Measurements from ENCODE around the gene CST6. TPM values are rescaled to one million over a fixed set of nuclear protein-coding genes. Genes with fewer than 3 reads are reported as not detected.

Gene CST6
- total and polyA plus RNA-seq, 8 donors, result 0.50 to 47.8 (median 6.6) TPM; not detected in 5

DNA sequence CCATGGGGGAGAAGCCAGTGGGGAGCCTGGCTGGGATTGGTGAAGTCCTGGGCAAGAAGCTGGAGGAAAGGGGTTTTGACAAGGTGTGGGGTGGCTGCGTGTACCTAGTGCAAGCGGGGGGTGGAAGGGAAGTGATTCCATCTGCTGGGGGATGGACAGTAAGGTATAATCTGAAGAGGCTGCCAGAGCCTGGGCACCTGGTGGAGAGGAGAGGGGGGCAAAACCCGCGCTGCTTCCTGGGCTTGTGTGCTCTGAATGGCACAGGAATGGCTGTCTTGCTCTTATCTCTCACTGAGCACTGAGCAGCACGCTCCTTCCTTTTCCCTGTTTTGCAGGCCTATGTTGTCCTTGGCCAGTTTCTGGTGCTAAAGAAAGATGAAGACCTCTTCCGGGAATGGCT lies 8.5 kb upstream of the CST6 start:
- Histone ChIP-seq H3K27me3 (no peaks in the 10 kb centered on the region), H3K9me3 (no peaks in the 10 kb centered on the region), H3K4me3 (peak overlapping the region; percentile 84 to 99 (median 94)), H3K4me1 (peaks cover 14 to 41% (median 35%) of the 10 kb centered on the region in 4 donors), H3K27ac (peak overlapping the region; percentile 93 to 96 (median 94)), H3K36me3 (peaks cover 32 to 47% (median 41%) of the 10 kb centered on the region in 4 donors)
- TF ChIP-seq POLR2AphosphoS5 (IDR thresholded peaks at IDR 0.05), result no peak
- no peak for TF ChIP-seq POLR2A (IDR thresholded peaks at IDR 0.05)
- no peak for TF ChIP-seq EP300 (IDR thresholded peaks at IDR 0.05)
- TF ChIP-seq CTCF (IDR thresholded peaks at IDR 0.05), result no peak
- WGBS, 5 donors, result 47 to 79% (median 65%) methylated on average over 6 of the region's 6 CpGs
- intact Hi-C loops (cut with DNase I; ENCODE audit: low total_unique reads), result no loop called here
- no peak for DNase-seq

GRCh38 chr11:66004186-66004585 lies 7.6 kb upstream of the CST6 start:
- TF ChIP-seq POLR2AphosphoS5 (IDR thresholded peaks at IDR 0.05) (no peak), EP300 (IDR thresholded peaks at IDR 0.05) (no peak), POLR2A (IDR thresholded peaks at IDR 0.05) (no peak), CTCF (IDR thresholded peaks at IDR 0.05) (no peak)
- intact Hi-C loops (cut with DNase I; ENCODE audit: low total_unique reads), result no loop called here
- no peak for DNase-seq

DNA sequence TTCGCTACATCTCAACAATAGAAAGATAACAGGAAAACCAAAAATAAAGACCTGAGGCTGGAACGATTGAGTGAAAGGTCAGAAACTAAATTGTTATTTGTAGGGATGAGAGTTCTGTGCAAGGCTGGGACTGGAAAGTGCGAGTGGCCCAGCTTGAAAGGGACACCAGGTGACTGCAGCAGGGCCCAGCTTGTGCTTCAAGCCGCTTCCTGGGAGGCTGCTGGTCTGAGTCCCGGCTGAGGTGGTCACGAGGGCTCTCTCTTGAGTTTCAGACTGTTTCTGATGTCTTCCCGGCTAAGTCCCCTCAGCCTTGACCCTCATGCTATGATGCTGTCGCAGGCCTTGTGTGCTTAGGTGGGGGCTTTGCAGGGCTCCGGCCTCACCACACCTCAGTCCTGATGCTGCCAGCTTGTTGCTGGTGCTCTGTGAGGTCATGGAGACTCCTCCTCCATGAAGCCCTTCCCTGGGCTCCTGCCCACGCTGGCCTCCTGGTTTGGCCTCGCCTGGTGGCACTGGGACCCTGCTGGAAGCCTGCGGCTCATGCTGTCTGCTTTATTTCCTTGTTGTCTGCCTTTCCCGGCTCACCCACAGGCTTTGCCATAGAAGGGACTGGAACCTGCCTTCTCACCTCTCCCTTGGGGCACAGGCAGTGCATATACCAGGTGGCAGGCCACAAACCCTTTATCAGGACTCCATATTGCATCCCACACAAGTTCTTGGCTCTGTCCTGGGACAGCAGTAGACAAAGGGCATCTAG lies 5.5 kb upstream of the CST6 start:
- H3K9me3 ChIP-seq, result no peaks in the 10 kb centered on the region
- intact Hi-C loops (cut with DNase I; ENCODE audit: low total_unique reads), result no loop called here
- H3K36me3 ChIP-seq, result peaks cover 11 to 26% (median 20%) of the 10 kb centered on the region in 4 donors
- peaks cover 9 to 19% (median 16%) of the 10 kb centered on the region in 4 donors for H3K4me1 ChIP-seq
- TF ChIP-seq POLR2A (IDR thresholded peaks at IDR 0.05), result no peak
- 79 to 85% (median 84%) methylated on average over 11 to 13 of the region's 13 CpGs for WGBS, 5 donors
- no peak overlapping the region for H3K27ac ChIP-seq
- H3K4me3 ChIP-seq, result no peak overlapping the region
- no peak for DNase-seq
- H3K27me3 ChIP-seq, result peaks cover 0 to 14% (median 4%) of the 10 kb centered on the region in 3 donors

More at GRCh38 chr11:66004186-66004585, 7.6 kb upstream of the CST6 start:
- Histone ChIP-seq H3K27me3 (no peaks in the 10 kb centered on the region), H3K36me3 (peaks cover 23 to 38% (median 32%) of the 10 kb centered on the region in 4 donors), H3K9me3 (no peaks in the 10 kb centered on the region), H3K27ac (no peak overlapping the region), H3K4me1 (peaks cover 14 to 40% (median 34%) of the 10 kb centered on the region in 4 donors), H3K4me3 (no peak overlapping the region)
- 67 to 87% (median 68%) methylated on average over 4 of the region's 4 CpGs for WGBS, 5 donors

GRCh38 chr11:66006891-66007176 lies 5.0 kb upstream of the CST6 start:
- peaks cover 11 to 26% (median 20%) of the 10 kb centered on the region in 4 donors for H3K36me3 ChIP-seq
- intact Hi-C loops (cut with DNase I; ENCODE audit: low total_unique reads), result no loop called here
- no peak overlapping the region for H3K4me3 ChIP-seq
- H3K4me1 ChIP-seq, result peaks cover 14 to 22% (median 18%) of the 10 kb centered on the region in 4 donors
- no peak overlapping the region for H3K27ac ChIP-seq
- H3K27me3 ChIP-seq, result peaks cover 0 to 19% (median 9%) of the 10 kb centered on the region in 3 donors
- no peaks in the 10 kb centered on the region for H3K9me3 ChIP-seq
- WGBS, 5 donors, result 52 to 88% (median 64%) methylated on average over 4 of the region's 4 CpGs
- TF ChIP-seq EP300 (IDR thresholded peaks at IDR 0.05) (no peak), POLR2A (IDR thresholded peaks at IDR 0.05) (no peak), POLR2AphosphoS5 (IDR thresholded peaks at IDR 0.05) (no peak), CTCF (IDR thresholded peaks at IDR 0.05) (no peak)
- no peak for DNase-seq

- intact Hi-C loops (cut with DNase I; ENCODE audit: low total_unique reads), result no loop called here
- no peak for TF ChIP-seq EP300 (IDR thresholded peaks at IDR 0.05)
- no peak for TF ChIP-seq CTCF (IDR thresholded peaks at IDR 0.05)
- TF ChIP-seq POLR2AphosphoS5 (IDR thresholded peaks at IDR 0.05), result no peak
- TF ChIP-seq POLR2A (IDR thresholded peaks at IDR 0.05), result no peak
- no peaks in the 10 kb centered on the region for H3K9me3 ChIP-seq
These were observed 4.6 kb upstream of the CST6 start for GRCh38 chr11:66007201-66007634.

More at GRCh38 chr11:66007201-66007634, 4.6 kb upstream of the CST6 start:
- Histone ChIP-seq H3K4me1 (peaks cover 15 to 25% (median 21%) of the 10 kb centered on the region in 4 donors), H3K27ac (no peak overlapping the region), H3K4me3 (no peak overlapping the region), H3K27me3 (peaks cover 0 to 23% (median 13%) of the 10 kb centered on the region in 3 donors), H3K36me3 (peaks cover 11 to 26% (median 20%) of the 10 kb centered on the region in 4 donors)
- 35 to 43% (median 40%) methylated on average over 5 of the region's 5 CpGs; no CpG with 5 or more reads in 1 of the 5 donors for WGBS, 5 donors
- no peak for DNase-seq
